Stimulated activated effector memory CD8-positive, alpha-beta T cell treated with anti-CD3 and anti-CD28 coated beads, Interleukin-12 subunit alpha, Interleukin-12 subunit beta, amount 100 ng/mL, for 72 hours (primary cell): ENCODE measurements around the gene C16orf74.
A peak's percentile ranks its signal among the peaks of the same experiment; 100 is the strongest.

Experiments used
- ATAC-seq: fragments of 150-1000 bp; cut with Tn5 transposase; 2 replicates; pipeline ENCODE4 v1.10.0; 2021
- DNase-seq, 2 donors: peaks; one replicate each; pipeline ENCODE4 v3.0.0; 2021 to 2022; ENCODE audit warnings: low spot score in 2 of 2
- H3K27ac Mint-ChIP-seq: one replicate; pipeline ENCODE4 v1.8.0; 2022; ENCODE audit warnings: mild to moderate bottlenecking, mixed read lengths
- H3K36me3 Mint-ChIP-seq: one replicate; pipeline ENCODE4 v1.8.0; 2022; ENCODE audit warnings: mild to moderate bottlenecking, mixed read lengths
- H3K4me1 Mint-ChIP-seq: one replicate; pipeline ENCODE4 v1.8.0; 2022; ENCODE audit warnings: mixed read lengths
- H3K4me3 Mint-ChIP-seq: one replicate; pipeline ENCODE4 v1.8.0; 2022; ENCODE audit warnings: mild to moderate bottlenecking, mixed read lengths
- H3K9me3 Mint-ChIP-seq: one replicate; pipeline ENCODE4 v1.8.0; 2022; ENCODE audit warnings: mixed read lengths

The C16orf74 gene

GRCh38 chr16:85720302-85720637, 30.6 kb downstream of the C16orf74 start:
- H3K4me1 Mint-ChIP-seq, result peaks cover 11% of the 10 kb centered on the region
- no peak for DNase-seq
- no peaks in the 10 kb centered on the region for H3K9me3 Mint-ChIP-seq
- ATAC-seq, result no peak
- H3K36me3 Mint-ChIP-seq, result no peaks in the 10 kb centered on the region
- no peak overlapping the region for H3K4me3 Mint-ChIP-seq
- H3K27ac Mint-ChIP-seq, result no peak overlapping the region

- DNase-seq (no peak), ATAC-seq (no peak)
- no peak overlapping the region for H3K27ac Mint-ChIP-seq
- H3K36me3 Mint-ChIP-seq, result no peaks in the 10 kb centered on the region
- H3K9me3 Mint-ChIP-seq, result no peaks in the 10 kb centered on the region
- H3K4me3 Mint-ChIP-seq, result no peak overlapping the region
- peaks cover 12% of the 10 kb centered on the region for H3K4me1 Mint-ChIP-seq
Observed at GRCh38 chr16:85719605-85720301, 31.1 kb downstream of the C16orf74 start.

- no peak overlapping the region for H3K27ac Mint-ChIP-seq
- H3K4me1 Mint-ChIP-seq, result peaks cover 12% of the 10 kb centered on the region
- no peaks in the 10 kb centered on the region for H3K36me3 Mint-ChIP-seq
- H3K9me3 Mint-ChIP-seq, result no peaks in the 10 kb centered on the region
- no peak for DNase-seq
- H3K4me3 Mint-ChIP-seq, result no peak overlapping the region
- no peak for ATAC-seq
Observed at GRCh38 chr16:85718682-85719081, 32.2 kb downstream of the C16orf74 start.

- no peaks in the 10 kb centered on the region for H3K36me3 Mint-ChIP-seq
- H3K9me3 Mint-ChIP-seq, result no peaks in the 10 kb centered on the region
- H3K4me1 Mint-ChIP-seq, result peaks cover 12% of the 10 kb centered on the region
- no peak overlapping the region for H3K27ac Mint-ChIP-seq
- ATAC-seq (no peak), DNase-seq (no peak)
- H3K4me3 Mint-ChIP-seq, result no peak overlapping the region
Observed at GRCh38 chr16:85718153-85718477, 32.8 kb downstream of the C16orf74 start.

GRCh38 chr16:85717393-85718152, 33.3 kb downstream of the C16orf74 start:
- no peak overlapping the region for H3K4me3 Mint-ChIP-seq
- H3K36me3 Mint-ChIP-seq, result no peaks in the 10 kb centered on the region
- H3K27ac Mint-ChIP-seq, result no peak overlapping the region
- H3K9me3 Mint-ChIP-seq, result no peaks in the 10 kb centered on the region
- H3K4me1 Mint-ChIP-seq, result peaks cover 12% of the 10 kb centered on the region
- ATAC-seq, result peak; percentile 53
- DNase-seq, result peak; percentile 58 to 79

- no peak for DNase-seq
- Mint-ChIP-seq H3K4me3 (no peak overlapping the region), H3K4me1 (peaks cover 12% of the 10 kb centered on the region)
Observed at GRCh38 chr16:85716680-85717038, 34.2 kb downstream of the C16orf74 start.

GRCh38 chr16:85716022-85716679, 34.7 kb downstream of the C16orf74 start:
- H3K9me3 Mint-ChIP-seq, result peaks cover 2% of the 10 kb centered on the region
- H3K27ac Mint-ChIP-seq, result peak overlapping the region; percentile 67
- ATAC-seq, result no peak
- H3K36me3 Mint-ChIP-seq, result no peaks in the 10 kb centered on the region
- no peak overlapping the region for H3K4me3 Mint-ChIP-seq
- peaks cover 12% of the 10 kb centered on the region for H3K4me1 Mint-ChIP-seq
- DNase-seq, result no peak

More at GRCh38 chr16:85716680-85717038, 34.2 kb downstream of the C16orf74 start:
- no peak for ATAC-seq
- no peaks in the 10 kb centered on the region for H3K36me3 Mint-ChIP-seq
- peak overlapping the region; percentile 67 for H3K27ac Mint-ChIP-seq
- H3K9me3 Mint-ChIP-seq, result peaks cover 2% of the 10 kb centered on the region

GRCh38 chr16:85715169-85716021, 35.5 kb downstream of the C16orf74 start:
- ATAC-seq, result peak; percentile 43
- DNase-seq, result no peak
- H3K4me3 Mint-ChIP-seq, result no peak overlapping the region
- H3K27ac Mint-ChIP-seq, result peak overlapping the region; percentile 67
- no peaks in the 10 kb centered on the region for H3K36me3 Mint-ChIP-seq
- peaks cover 12% of the 10 kb centered on the region for H3K4me1 Mint-ChIP-seq
- peaks cover 2% of the 10 kb centered on the region for H3K9me3 Mint-ChIP-seq

- H3K27ac Mint-ChIP-seq, result no peak overlapping the region
- H3K4me3 Mint-ChIP-seq, result no peak overlapping the region
- DNase-seq (no peak), ATAC-seq (no peak)
- peaks cover 5% of the 10 kb centered on the region for H3K4me1 Mint-ChIP-seq
- peaks cover 2% of the 10 kb centered on the region for H3K9me3 Mint-ChIP-seq
- no peaks in the 10 kb centered on the region for H3K36me3 Mint-ChIP-seq
Observed at GRCh38 chr16:85712801-85713200, 38.1 kb downstream of the C16orf74 start.

GRCh38 chr16:85711982-85712587, 38.8 kb downstream of the C16orf74 start:
- Mint-ChIP-seq H3K27ac (no peak overlapping the region), H3K36me3 (no peaks in the 10 kb centered on the region), H3K4me3 (no peak overlapping the region), H3K4me1 (peaks cover 4% of the 10 kb centered on the region), H3K9me3 (peaks cover 2% of the 10 kb centered on the region)
- ATAC-seq (no peak), DNase-seq (no peak)

- peaks cover 2% of the 10 kb centered on the region for H3K9me3 Mint-ChIP-seq
- no peaks in the 10 kb centered on the region for H3K36me3 Mint-ChIP-seq
- DNase-seq (no peak), ATAC-seq (no peak)
- no peak overlapping the region for H3K27ac Mint-ChIP-seq
- H3K4me1 Mint-ChIP-seq, result peaks cover 4% of the 10 kb centered on the region
- H3K4me3 Mint-ChIP-seq, result no peak overlapping the region
Observed at GRCh38 chr16:85710732-85711131, 40.2 kb downstream of the C16orf74 start.

- Mint-ChIP-seq H3K4me3 (no peak overlapping the region), H3K9me3 (peaks cover 2% of the 10 kb centered on the region), H3K4me1 (no peaks in the 10 kb centered on the region), H3K27ac (no peak overlapping the region), H3K36me3 (no peaks in the 10 kb centered on the region)
- DNase-seq (no peak), ATAC-seq (no peak)
Observed at GRCh38 chr16:85709766-85710585, 40.9 kb downstream of the C16orf74 start.

GRCh38 chr16:85708338-85708737, 42.6 kb downstream of the C16orf74 start:
- Mint-ChIP-seq H3K4me3 (no peak overlapping the region), H3K27ac (no peak overlapping the region), H3K4me1 (no peaks in the 10 kb centered on the region), H3K36me3 (no peaks in the 10 kb centered on the region), H3K9me3 (peaks cover 2% of the 10 kb centered on the region)
- DNase-seq (no peak), ATAC-seq (no peak)

GRCh38 chr16:85707528-85708095, 43.3 kb downstream of the C16orf74 start:
- Mint-ChIP-seq H3K4me3 (no peak overlapping the region), H3K4me1 (no peaks in the 10 kb centered on the region), H3K27ac (no peak overlapping the region), H3K36me3 (no peaks in the 10 kb centered on the region), H3K9me3 (peaks cover 2% of the 10 kb centered on the region)
- no peak for ATAC-seq
- DNase-seq, result no peak
